ENCODE results near the gene MAN2A1. TPM values are rescaled to one million over a fixed set of nuclear protein-coding genes. Genes with fewer than 3 reads are reported as not detected.
"Not testable (repeated sequence)": the region's sequence is repeated elsewhere in the genome, so short reads cannot be mapped to it uniquely, and the experiment has no call there.

The MAN2A1 gene
- total RNA-seq, 1 experiment from 2014 or later: 21.8 TPM

DNA sequence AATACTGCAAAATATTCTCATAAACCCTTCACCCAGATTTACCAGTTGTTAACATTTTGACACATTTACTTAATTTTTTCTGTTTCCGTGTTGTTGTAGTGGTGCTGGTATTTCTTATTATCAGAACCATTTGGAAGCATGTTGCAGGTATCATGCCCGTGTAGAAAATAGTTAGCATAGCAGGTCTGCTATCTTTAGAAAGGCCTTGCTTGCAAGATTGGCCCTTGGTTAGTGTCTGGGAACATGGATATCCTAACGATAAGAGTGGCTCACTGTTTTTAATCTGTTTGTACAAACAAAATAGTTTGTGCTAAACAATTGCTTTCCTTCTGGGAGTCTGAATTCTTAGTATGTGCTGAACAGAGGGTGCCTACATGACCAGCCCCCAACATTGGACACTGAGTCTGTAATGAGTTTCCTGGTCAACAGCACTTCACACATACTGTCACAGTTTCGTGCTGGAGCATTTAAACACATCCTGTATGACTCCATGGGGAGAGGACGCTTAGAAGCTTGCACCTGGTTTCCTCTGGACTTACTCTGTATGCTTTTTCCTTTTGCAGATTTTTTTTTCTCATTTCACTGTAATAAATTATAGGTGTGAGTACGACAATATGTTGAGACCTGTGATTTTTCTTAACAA lies 66.9 kb downstream of the MAN2A1 start:
- no peak overlapping the region for H3K4me2 ChIP-seq (ENCODE audit: low read length)
- peaks cover 9% of the 10 kb centered on the region for H3K4me1 ChIP-seq (ENCODE audit: insufficient read depth, low read length)
- H2AFZ ChIP-seq (ENCODE audit: low read length): no peak overlapping the region
- H3K4me3 ChIP-seq (ENCODE audit: low read length): no peak overlapping the region
- H3K9me2 ChIP-seq (replicated peaks; ENCODE audit: low read length): no peaks in the 10 kb centered on the region
- no peaks in the 10 kb centered on the region for H4K20me1 ChIP-seq (ENCODE audit: low read length)
- no peaks in the 10 kb centered on the region for H3K27me3 ChIP-seq (ENCODE audit: low read length)
- no peaks in the 10 kb centered on the region for H3K36me3 ChIP-seq (ENCODE audit: low read depth, low read length)
- H3K9me3 ChIP-seq (ENCODE audit: low read length): no peaks in the 10 kb centered on the region
- H3K79me2 ChIP-seq (ENCODE audit: low read length): no peaks in the 10 kb centered on the region
- CTCF ChIA-PET: no interaction called here
- no peak overlapping the region for H3K9ac ChIP-seq (ENCODE audit: low read length)
- ATAC-seq (no peak), DNase-seq (no peak)
- no TSS peak for BruUV-seq (replicated peaks)
- intact Hi-C loops (cut with micrococcal nuclease): no loop called here
- POLR2A ChIA-PET (ENCODE audit: unreplicated experiment): no interaction called here
- no peak overlapping the region for H3K27ac ChIP-seq (ENCODE audit: low read length)
- TF ChIP-seq EZH2phosphoT487 (IDR thresholded peaks at IDR 0.05; ENCODE audit: borderline replicate concordance, low read length) (no peak), EZH2 (IDR thresholded peaks at IDR 0.05; ENCODE audit: low read length, unreplicated experiment) (no peak)
- TF ChIP-seq, protein P1, sequence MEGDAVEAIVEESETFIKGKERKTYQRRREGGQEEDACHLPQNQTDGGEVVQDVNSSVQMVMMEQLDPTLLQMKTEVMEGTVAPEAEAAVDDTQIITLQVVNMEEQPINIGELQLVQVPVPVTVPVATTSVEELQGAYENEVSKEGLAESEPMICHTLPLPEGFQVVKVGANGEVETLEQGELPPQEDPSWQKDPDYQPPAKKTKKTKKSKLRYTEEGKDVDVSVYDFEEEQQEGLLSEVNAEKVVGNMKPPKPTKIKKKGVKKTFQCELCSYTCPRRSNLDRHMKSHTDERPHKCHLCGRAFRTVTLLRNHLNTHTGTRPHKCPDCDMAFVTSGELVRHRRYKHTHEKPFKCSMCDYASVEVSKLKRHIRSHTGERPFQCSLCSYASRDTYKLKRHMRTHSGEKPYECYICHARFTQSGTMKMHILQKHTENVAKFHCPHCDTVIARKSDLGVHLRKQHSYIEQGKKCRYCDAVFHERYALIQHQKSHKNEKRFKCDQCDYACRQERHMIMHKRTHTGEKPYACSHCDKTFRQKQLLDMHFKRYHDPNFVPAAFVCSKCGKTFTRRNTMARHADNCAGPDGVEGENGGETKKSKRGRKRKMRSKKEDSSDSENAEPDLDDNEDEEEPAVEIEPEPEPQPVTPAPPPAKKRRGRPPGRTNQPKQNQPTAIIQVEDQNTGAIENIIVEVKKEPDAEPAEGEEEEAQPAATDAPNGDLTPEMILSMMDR (conservative IDR thresholded peaks at IDR 0.05; ENCODE audit: low read depth, low read length): no peak
- H3F3A ChIP-seq (ENCODE audit: low read length, unreplicated experiment): no peaks in the 10 kb centered on the region

DNA sequence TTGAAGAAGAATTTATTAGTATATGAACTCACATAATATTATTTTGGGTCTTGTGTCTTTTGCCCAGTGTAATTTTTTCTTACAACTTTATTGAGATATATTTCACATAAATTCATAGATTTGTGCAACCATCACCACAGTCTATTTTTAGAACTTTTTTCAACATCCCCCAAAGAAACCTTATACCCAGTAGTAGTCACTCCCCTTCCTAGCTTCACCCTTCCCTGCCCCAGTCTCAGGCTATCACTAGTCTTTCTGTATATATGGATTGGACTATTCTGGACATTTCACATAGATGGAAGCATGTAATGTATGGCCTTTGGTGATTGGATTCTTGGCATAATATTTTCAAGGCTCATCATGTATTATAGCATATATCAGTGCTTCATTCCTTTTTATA lies 67.8 kb downstream of the MAN2A1 start:
- Histone ChIP-seq H3K27ac (ENCODE audit: low read length) (no peak overlapping the region), H3K4me3 (ENCODE audit: low read length) (no peak overlapping the region), H4K20me1 (ENCODE audit: low read length) (no peaks in the 10 kb centered on the region), H3K4me2 (ENCODE audit: low read length) (no peak overlapping the region), H3K9ac (ENCODE audit: low read length) (no peak overlapping the region), H3K4me1 (ENCODE audit: insufficient read depth, low read length) (peaks cover 9% of the 10 kb centered on the region), H3K79me2 (ENCODE audit: low read length) (no peaks in the 10 kb centered on the region), H2AFZ (ENCODE audit: low read length) (no peak overlapping the region), H3K9me3 (ENCODE audit: low read length) (no peaks in the 10 kb centered on the region), H3K9me2 (replicated peaks; ENCODE audit: low read length) (no peaks in the 10 kb centered on the region), H3F3A (ENCODE audit: low read length, unreplicated experiment) (no peaks in the 10 kb centered on the region), H3K36me3 (ENCODE audit: low read depth, low read length) (no peaks in the 10 kb centered on the region), H3K27me3 (ENCODE audit: low read length) (no peaks in the 10 kb centered on the region)
- TF ChIP-seq EZH2phosphoT487 (IDR thresholded peaks at IDR 0.05; ENCODE audit: borderline replicate concordance, low read length) (no peak), EZH2 (IDR thresholded peaks at IDR 0.05; ENCODE audit: low read length, unreplicated experiment) (no peak)
- TF ChIP-seq, protein P1 (conservative IDR thresholded peaks at IDR 0.05; ENCODE audit: low read depth, low read length): no peak
- ATAC-seq (no peak), DNase-seq (no peak)
- intact Hi-C loops (cut with micrococcal nuclease): no loop called here
- BruUV-seq (replicated peaks): no TSS peak
- CTCF ChIA-PET: no interaction called here
- POLR2A ChIA-PET (ENCODE audit: unreplicated experiment): no interaction called here

DNA sequence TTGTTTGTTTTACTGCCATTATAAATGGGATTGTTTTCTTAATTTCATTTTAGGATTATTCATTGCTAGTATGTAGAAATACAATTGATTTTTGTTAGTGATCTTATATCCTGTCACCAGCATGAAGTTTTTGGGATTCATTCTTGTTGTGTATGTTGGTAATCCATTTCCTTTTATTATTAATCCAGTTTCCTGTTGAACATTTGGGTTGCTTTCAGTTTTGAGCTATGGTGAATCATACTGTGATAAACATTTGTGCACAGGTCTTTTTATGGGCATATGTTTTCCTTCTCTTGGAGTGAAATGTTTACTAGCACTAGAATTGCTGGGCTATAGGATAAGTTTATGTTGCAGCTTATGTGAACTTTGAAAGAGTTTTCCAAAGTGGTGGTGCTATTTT lies 69.6 kb downstream of the MAN2A1 start:
- DNase-seq (peak; percentile 45), ATAC-seq (peak; percentile 71)
- peak overlapping the region; percentile 43; the same call in 1 of the 2 replicates for H3K4me2 ChIP-seq (ENCODE audit: low read length)
- H3K4me3 ChIP-seq (ENCODE audit: low read length): no peak overlapping the region
- H3F3A ChIP-seq (ENCODE audit: low read length, unreplicated experiment): no peaks in the 10 kb centered on the region
- no peaks in the 10 kb centered on the region for H3K79me2 ChIP-seq (ENCODE audit: low read length)
- H3K9me3 ChIP-seq (ENCODE audit: low read length): no peaks in the 10 kb centered on the region
- ChIA-PET CTCF (no interaction called here), POLR2A (ENCODE audit: unreplicated experiment) (interaction anchor here (0.7 kb wide), 1 partner anchor 611 kb away, joined by 3 read pairs; no protein-coding TSS in a partner anchor)
- no peak overlapping the region for H2AFZ ChIP-seq (ENCODE audit: low read length)
- intact Hi-C loops (cut with micrococcal nuclease): no loop called here
- TF ChIP-seq EZH2 (IDR thresholded peaks at IDR 0.05; ENCODE audit: low read length, unreplicated experiment): no peak
- TF ChIP-seq, protein P1 (conservative IDR thresholded peaks at IDR 0.05; ENCODE audit: low read depth, low read length): no peak
- no peak for TF ChIP-seq EZH2phosphoT487 (IDR thresholded peaks at IDR 0.05; ENCODE audit: borderline replicate concordance, low read length)
- BruUV-seq (replicated peaks): no TSS peak
- no peaks in the 10 kb centered on the region for H4K20me1 ChIP-seq (ENCODE audit: low read length)
- no peaks in the 10 kb centered on the region for H3K36me3 ChIP-seq (ENCODE audit: low read depth, low read length)
- H3K27ac ChIP-seq (ENCODE audit: low read length): no peak overlapping the region
- no peak overlapping the region for H3K9ac ChIP-seq (ENCODE audit: low read length)
- H3K27me3 ChIP-seq (ENCODE audit: low read length): no peaks in the 10 kb centered on the region
- peaks cover 9% of the 10 kb centered on the region for H3K4me1 ChIP-seq (ENCODE audit: insufficient read depth, low read length)
- H3K9me2 ChIP-seq (replicated peaks; ENCODE audit: low read length): no peaks in the 10 kb centered on the region

DNA sequence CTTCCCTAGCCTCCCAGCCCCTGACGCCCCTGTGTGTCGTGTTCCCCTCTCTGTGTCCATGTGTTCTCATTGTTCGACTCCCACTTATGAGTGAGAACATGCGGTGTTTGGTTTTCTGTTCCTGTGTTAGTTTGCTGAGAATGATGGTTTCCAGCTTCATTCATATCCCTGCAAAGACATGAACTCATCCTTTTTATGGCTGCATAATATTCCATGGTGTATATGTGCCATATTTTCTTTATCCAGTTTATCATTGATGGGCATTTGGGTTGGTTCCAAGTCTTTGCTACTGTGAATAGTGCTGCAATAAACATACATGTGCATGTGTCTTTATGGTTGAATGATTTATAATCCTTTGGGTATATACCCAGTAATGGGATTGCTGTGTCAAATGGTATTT lies 70.4 kb downstream of the MAN2A1 start:
- H3K4me2 ChIP-seq (ENCODE audit: low read length); H4K20me1 ChIP-seq (ENCODE audit: low read length); BruUV-seq (replicated peaks); H3K9ac ChIP-seq (ENCODE audit: low read length); H3F3A ChIP-seq (ENCODE audit: low read length, unreplicated experiment); H3K36me3 ChIP-seq (ENCODE audit: low read depth, low read length); H3K27me3 ChIP-seq (ENCODE audit: low read length); H3K4me1 ChIP-seq (ENCODE audit: insufficient read depth, low read length); intact Hi-C loops (cut with micrococcal nuclease); H3K4me3 ChIP-seq (ENCODE audit: low read length); ATAC-seq; H3K27ac ChIP-seq (ENCODE audit: low read length); H3K9me3 ChIP-seq (ENCODE audit: low read length); POLR2A ChIA-PET (ENCODE audit: unreplicated experiment); H2AFZ ChIP-seq (ENCODE audit: low read length); H3K79me2 ChIP-seq (ENCODE audit: low read length); DNase-seq; H3K9me2 ChIP-seq (replicated peaks; ENCODE audit: low read length); CTCF ChIA-PET: not testable (repeated sequence)
